AG04449 (cell line): ENCODE measurements around the gene SRGAP3.

Experiments
- CTCF ChIA-PET: fragments of 350-600 bp; formaldehyde crosslinking; extraction: SDS; loops from one replicate; lab custom pipeline; 2021; ENCODE audit warnings: antibody characterized with exemption; lab: Yijun Ruan, JAX
- POLR2A ChIA-PET: fragments of 400-600, 350-600 bp; formaldehyde crosslinking; extraction: SDS; loops from one replicate; lab custom pipeline; 2020; ENCODE audit warnings: antibody characterized with exemption, inconsistent platforms; lab: Yijun Ruan, JAX
- DNase-seq: peaks from one replicate; pipeline ENCODE4 v3.0.0-alpha.2; 2010; ENCODE audit warnings: low read depth, low spot score
- H3K4me3 ChIP-seq: 2 replicates; pipeline ENCODE4 v1.5.1; 2011; ENCODE audit warnings: low read depth, mild to moderate bottlenecking, control low read depth, low read length
- TF ChIP-seq, protein P1 (sequence below): IDR thresholded peaks from one replicate; pipeline ENCODE4 v1.5.1; 2011; ENCODE audit warnings: mild to moderate bottlenecking, moderate library complexity, low read length, control low read depth, inconsistent platforms; ENCODE audit not compliant: insufficient read depth; ENCODE audit errors: missing control alignments

Gene SRGAP3

DNA sequence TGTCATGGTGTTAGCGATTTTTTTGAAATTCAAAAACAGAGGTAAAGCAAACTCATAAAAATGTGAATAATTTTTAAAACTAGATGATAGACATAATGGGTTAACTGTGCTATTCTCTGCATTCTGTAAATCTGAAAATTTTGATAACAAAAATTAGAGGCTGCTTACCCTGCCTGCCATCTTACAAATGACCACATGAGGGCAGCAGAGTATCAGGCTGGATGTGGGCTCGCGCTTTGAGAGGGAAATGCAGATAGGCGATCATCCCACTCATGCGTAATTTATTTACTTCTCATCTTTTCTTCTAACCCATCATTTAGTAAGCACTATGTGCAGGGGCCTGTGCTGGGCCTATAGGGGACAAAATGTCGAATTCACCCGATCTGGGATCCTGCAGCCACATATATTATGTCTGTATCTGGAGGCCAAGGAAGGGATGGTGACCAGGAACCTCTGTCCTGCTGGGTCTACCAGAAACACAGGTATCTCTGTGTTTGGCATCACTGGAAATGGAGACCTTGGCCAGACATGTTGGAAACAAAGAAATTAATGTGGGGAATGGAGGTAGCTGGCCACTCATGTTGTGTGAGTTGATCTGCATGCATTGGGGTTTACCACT, 278.4 kb downstream of the SRGAP3 start:
- CTCF ChIA-PET, result interaction anchor here (0.6 to 13.4 kb wide), 31 partner anchors 10 to 812 kb away, joined by 3 to 262 read pairs (median 5); partner anchors contain the start of genes OGG1, OXTR and SRGAP3
- POLR2A ChIA-PET, result no interaction called here

DNA sequence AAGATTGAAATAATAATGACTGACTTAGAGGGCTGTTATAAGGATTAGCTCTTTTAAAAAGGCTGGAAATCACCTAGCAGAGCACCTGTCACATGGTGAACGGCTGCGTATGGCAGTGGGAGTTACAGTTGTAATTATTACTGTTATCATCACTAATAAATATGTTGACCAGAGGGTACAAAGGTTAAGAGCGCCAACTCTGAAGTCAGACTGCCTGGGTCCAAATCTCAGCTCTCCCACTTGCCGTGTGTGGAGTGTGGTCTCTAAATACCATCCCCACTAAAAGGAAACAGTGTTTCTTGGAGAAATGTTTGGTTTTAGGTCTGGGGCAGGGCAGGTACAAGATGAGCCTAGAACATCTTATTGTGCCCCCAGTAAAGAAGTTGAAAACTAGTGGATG, 280.2 kb downstream of the SRGAP3 start:
- POLR2A ChIA-PET, result no interaction called here
- CTCF ChIA-PET, result interaction anchor here (0.6 to 13.4 kb wide), 17 partner anchors 8 to 384 kb away, joined by 3 to 262 read pairs (median 4); partner anchors contain the start of gene OXTR
- H3K4me3 ChIP-seq, result no peak overlapping the region
- no peak for DNase-seq
- TF ChIP-seq, protein P1, sequence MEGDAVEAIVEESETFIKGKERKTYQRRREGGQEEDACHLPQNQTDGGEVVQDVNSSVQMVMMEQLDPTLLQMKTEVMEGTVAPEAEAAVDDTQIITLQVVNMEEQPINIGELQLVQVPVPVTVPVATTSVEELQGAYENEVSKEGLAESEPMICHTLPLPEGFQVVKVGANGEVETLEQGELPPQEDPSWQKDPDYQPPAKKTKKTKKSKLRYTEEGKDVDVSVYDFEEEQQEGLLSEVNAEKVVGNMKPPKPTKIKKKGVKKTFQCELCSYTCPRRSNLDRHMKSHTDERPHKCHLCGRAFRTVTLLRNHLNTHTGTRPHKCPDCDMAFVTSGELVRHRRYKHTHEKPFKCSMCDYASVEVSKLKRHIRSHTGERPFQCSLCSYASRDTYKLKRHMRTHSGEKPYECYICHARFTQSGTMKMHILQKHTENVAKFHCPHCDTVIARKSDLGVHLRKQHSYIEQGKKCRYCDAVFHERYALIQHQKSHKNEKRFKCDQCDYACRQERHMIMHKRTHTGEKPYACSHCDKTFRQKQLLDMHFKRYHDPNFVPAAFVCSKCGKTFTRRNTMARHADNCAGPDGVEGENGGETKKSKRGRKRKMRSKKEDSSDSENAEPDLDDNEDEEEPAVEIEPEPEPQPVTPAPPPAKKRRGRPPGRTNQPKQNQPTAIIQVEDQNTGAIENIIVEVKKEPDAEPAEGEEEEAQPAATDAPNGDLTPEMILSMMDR, result no peak

More for the DNA sequence above, 278.4 kb downstream of the SRGAP3 start:
- no peak for DNase-seq
- TF ChIP-seq, protein P1, result peak; percentile 79
- H3K4me3 ChIP-seq, result no peak overlapping the region

DNA sequence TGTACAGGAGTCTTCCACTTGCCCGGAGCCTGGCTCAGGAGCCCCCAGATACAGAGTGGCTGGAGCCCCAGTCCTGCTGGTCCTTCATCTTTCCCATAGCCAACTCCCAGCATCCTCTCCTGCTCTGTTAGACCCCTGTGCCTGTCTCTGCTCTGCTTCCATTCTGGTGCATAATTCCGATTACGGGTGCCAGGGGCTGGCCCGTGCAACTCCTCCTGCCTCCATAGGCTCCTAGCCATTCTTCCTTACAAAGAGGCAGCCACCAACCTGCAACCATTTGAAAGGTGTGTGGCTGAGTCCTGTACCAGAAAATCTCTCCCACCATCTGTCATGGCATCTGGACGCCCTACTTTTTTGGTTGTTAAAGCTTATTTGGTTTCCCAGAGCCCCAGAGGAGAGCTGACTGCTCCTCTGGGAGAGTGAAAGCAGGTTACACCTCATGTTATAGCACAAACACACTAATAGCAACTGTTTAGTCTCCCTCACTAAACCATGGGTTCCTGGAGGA, 281.0 kb downstream of the SRGAP3 start:
- TF ChIP-seq, protein P1, result no peak
- ChIA-PET POLR2A (no interaction called here), CTCF (interaction anchor here (0.6 to 13.4 kb wide), 11 partner anchors 9 to 383 kb away, joined by 3 to 262 read pairs (median 5); partner anchors contain the start of gene OXTR)
- DNase-seq, result no peak
- H3K4me3 ChIP-seq, result no peak overlapping the region

DNA sequence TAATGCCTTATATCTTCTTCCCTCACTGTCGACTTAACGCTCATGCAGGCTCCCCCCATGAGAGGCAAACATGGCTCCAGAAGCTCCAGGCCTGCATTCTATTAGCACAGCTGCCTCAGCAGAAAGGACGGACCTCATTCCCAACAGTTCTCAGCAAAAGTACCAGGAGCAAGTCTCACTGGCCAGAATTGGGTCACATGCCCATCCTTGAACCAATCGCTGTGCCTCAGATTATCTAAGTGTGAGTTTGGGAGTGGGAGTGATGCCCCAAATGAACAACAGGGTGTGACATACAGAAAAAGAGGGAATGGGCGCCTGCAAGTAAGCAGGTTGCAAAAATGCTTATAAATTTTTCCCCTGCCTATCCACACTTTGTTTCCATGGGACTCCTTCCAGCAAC, 281.9 kb downstream of the SRGAP3 start:
- H3K4me3 ChIP-seq, result no peak overlapping the region
- CTCF ChIA-PET, result interaction anchor here (0.9 to 13.4 kb wide), 7 partner anchors 10 to 335 kb away, joined by 3 to 262 read pairs (median 5); partner anchors contain the start of gene OXTR

DNA sequence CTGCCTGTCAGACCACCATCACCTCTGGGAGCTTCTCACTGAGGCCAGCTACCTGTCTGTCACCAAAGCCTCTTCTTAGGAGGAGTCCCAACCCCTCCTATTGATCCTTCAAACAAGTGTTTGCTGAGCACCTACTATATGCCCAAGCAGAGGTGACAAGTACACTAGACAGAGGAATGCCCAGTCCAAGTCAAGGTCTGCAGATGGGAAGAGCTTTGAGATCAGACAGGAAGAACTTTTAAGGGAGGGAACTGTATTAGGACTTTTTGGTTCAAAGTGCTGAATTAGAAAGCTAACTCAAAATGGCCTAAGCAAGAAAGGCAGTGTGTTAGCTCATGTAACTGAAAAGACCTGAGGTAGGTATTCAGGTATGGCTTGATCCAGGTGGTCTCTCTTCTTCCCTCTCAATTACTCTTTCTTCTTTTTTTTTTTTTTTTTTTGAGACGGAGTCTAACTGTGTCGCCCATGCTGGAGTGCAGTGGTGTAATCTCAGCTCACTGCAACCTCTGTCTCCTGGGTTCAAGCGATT, 282.6 kb downstream of the SRGAP3 start:
- ChIA-PET POLR2A (interaction anchor here (0.6 kb wide), 1 partner anchor 304 kb away, joined by 3 read pairs; no protein-coding TSS in a partner anchor), CTCF (interaction anchor here (0.9 to 13.4 kb wide), 8 partner anchors 10 to 335 kb away, joined by 3 to 262 read pairs (median 5); partner anchors contain the start of gene OXTR)
- TF ChIP-seq, protein P1, result no peak

More for the DNA sequence above, 281.9 kb downstream of the SRGAP3 start:
- no peak for DNase-seq
- TF ChIP-seq, protein P1, result no peak
- POLR2A ChIA-PET, result interaction anchor here (0.6 kb wide), 1 partner anchor 305 kb away, joined by 3 read pairs; no protein-coding TSS in a partner anchor

More for the DNA sequence above, 282.6 kb downstream of the SRGAP3 start:
- no peak for DNase-seq
- no peak overlapping the region for H3K4me3 ChIP-seq
